CD14-positive monocyte (primary cell): ENCODE measurements around the gene PPEF1. TPM values are rescaled to one million over a fixed set of nuclear protein-coding genes. Genes with fewer than 3 reads are reported as not detected.

Experiments used
- DNase-seq, 3 donors: peaks; one replicate each; pipeline ENCODE4 v3.0.0-alpha.2; 2011 to 2022
- H2AFZ ChIP-seq: 2 replicates; pipeline ENCODE4 v1.6.0; 2012; ENCODE audit warnings: mild to moderate bottlenecking, low read depth, low read length, inconsistent platforms; ENCODE audit not compliant: insufficient read depth, poor library complexity, severe bottlenecking
- H3K27ac ChIP-seq, 2 donors: 1 replicate in 1 of 2; 2 replicates in 1 of 2; pipeline ENCODE4 v1.5.1; 2012 to 2013; ENCODE audit warnings: low read length in 2 of 2, control low read depth in 1 of 2, inconsistent platforms in 1 of 2, low read depth in 1 of 2, mild to moderate bottlenecking in 1 of 2
- H3K27me3 ChIP-seq, 2 donors: one replicate each; pipeline versions ENCODE4 v1.6.0 to v1.6.1; 2011 to 2013; ENCODE audit warnings: low read length in 2 of 2; ENCODE audit not compliant: control insufficient read depth in 2 of 2, insufficient read depth in 2 of 2
- H3K36me3 ChIP-seq, 2 donors: replicated peaks in 1 of 2; 1 replicate in 1 of 2; 2 replicates in 1 of 2; pipeline versions ENCODE4 v1.5.1 to v1.6.1; 2012 to 2013; ENCODE audit warnings: low read length in 2 of 2, control low read depth in 1 of 2, inconsistent platforms in 1 of 2, mild to moderate bottlenecking in 1 of 2; ENCODE audit not compliant: insufficient read depth in 2 of 2, control insufficient read depth in 1 of 2
- H3K4me1 ChIP-seq, 2 donors: 1 replicate in 1 of 2; 2 replicates in 1 of 2; pipeline versions ENCODE4 v1.5.1 to v1.6.1; 2012 to 2013; ENCODE audit warnings: low read length in 2 of 2, control low read depth in 1 of 2, inconsistent platforms in 1 of 2, mild to moderate bottlenecking in 1 of 2, moderate library complexity in 1 of 2; ENCODE audit not compliant: insufficient read depth in 2 of 2, control insufficient read depth in 1 of 2
- H3K4me2 ChIP-seq: replicated peaks from 2 replicates; pipeline ENCODE3; 2012; ENCODE audit warnings: low read length, moderate library complexity, mild to moderate bottlenecking; ENCODE audit not compliant: poor library complexity, severe bottlenecking; ENCODE audit errors: extremely low read depth
- H3K4me3 ChIP-seq, 3 experiments: fragments of 200-600 bp in 1 of 3; sonication (generic) in 1 of 3; replicated peaks in 1 of 3; 1 replicate in 2 of 3; 2 replicates in 1 of 3; pipeline ENCODE4 v1.5.1; 2011 to 2013; ENCODE audit warnings: low read length in 3 of 3, mild to moderate bottlenecking in 3 of 3, control low read depth in 2 of 3, low read depth in 2 of 3, inconsistent platforms in 1 of 3, moderate library complexity in 1 of 3
- H3K79me2 ChIP-seq: 2 replicates; pipeline ENCODE4 v1.6.0; 2012; ENCODE audit warnings: mild to moderate bottlenecking, control low read depth, inconsistent platforms, low read length, moderate library complexity; ENCODE audit not compliant: insufficient read depth
- H3K9ac ChIP-seq: 2 replicates; pipeline ENCODE4 v1.6.0; 2017; ENCODE audit warnings: low read length, mild to moderate bottlenecking; ENCODE audit not compliant: insufficient read depth, poor library complexity, severe bottlenecking
- H3K9me3 ChIP-seq, 2 donors: replicated peaks in 1 of 2; 1 replicate in 1 of 2; 2 replicates in 1 of 2; pipeline versions ENCODE4 v1.5.1 to v1.6.1; 2012 to 2013; ENCODE audit warnings: low read length in 2 of 2, control low read depth in 1 of 2; ENCODE audit not compliant: control insufficient read depth in 1 of 2, insufficient read depth in 1 of 2
- H4K20me1 ChIP-seq: 2 replicates; pipeline ENCODE4 v1.6.0; 2012; ENCODE audit warnings: mild to moderate bottlenecking, low read length, control low read depth, moderate library complexity; ENCODE audit not compliant: insufficient read depth
- H3K27ac Mint-ChIP-seq, 7 donors: one replicate each; pipeline ENCODE4 v1.8.0; 2020; ENCODE audit warnings: mild to moderate bottlenecking in 7 of 7, mixed read lengths in 7 of 7, moderate library complexity in 6 of 7, inconsistent platforms in 2 of 7
- H3K27me3 Mint-ChIP-seq, 3 donors: one replicate each; pipeline ENCODE4 v1.8.0; 2021 to 2022; ENCODE audit warnings: low read depth in 3 of 3, mild to moderate bottlenecking in 3 of 3, mixed read lengths in 3 of 3, moderate library complexity in 3 of 3, inconsistent platforms in 1 of 3
- H3K36me3 Mint-ChIP-seq, 2 donors: one replicate each; pipeline ENCODE4 v1.8.0; 2020; ENCODE audit warnings: mixed read lengths in 2 of 2, inconsistent platforms in 1 of 2, mild to moderate bottlenecking in 1 of 2
- H3K4me1 Mint-ChIP-seq: one replicate; pipeline ENCODE4 v1.8.0; 2020; ENCODE audit warnings: mild to moderate bottlenecking, mixed read lengths
- H3K4me3 Mint-ChIP-seq, 2 donors: one replicate each; pipeline ENCODE4 v1.8.0; 2020; ENCODE audit warnings: mild to moderate bottlenecking in 2 of 2, mixed read lengths in 2 of 2, moderate library complexity in 1 of 2
- H3K9me3 Mint-ChIP-seq, 7 donors: one replicate each; pipeline ENCODE4 v1.8.0; 2020 to 2022; ENCODE audit warnings: mixed read lengths in 7 of 7, mild to moderate bottlenecking in 6 of 7, moderate library complexity in 6 of 7, inconsistent platforms in 2 of 7
- CTCF ChIP-seq: fragments of 200-600 bp; IDR thresholded peaks from one replicate; pipeline ENCODE4 v1.8.0; 2022; ENCODE audit warnings: antibody characterized with exemption, mild to moderate bottlenecking
- WGBS: methylation state at CpG from one replicate; pipeline ENCODE4 v1.1.5; 2013; ENCODE audit warnings: missing lambda C conversion rate; ENCODE audit not compliant: insufficient coverage; 5-methylcytosine and 5-hydroxymethylcytosine counted together
- intact Hi-C, 2 donors: fragments of 100-400 bp; cut with micrococcal nuclease; formaldehyde crosslinking; loops; one replicate each; pipeline versions ENCODE4 v1.15.0 to v1.15.1; 2023
- polyA plus RNA-seq, 3 donors: library from polyadenylated mRNA; depleted of rRNA in 1 of 3; unstranded in 2 of 3; stranded (reverse) in 1 of 3; fragments of 300-500 nt in 2 of 3; fragments of >200 nt in 1 of 3; fragmentation: Illumina TruSeq in 2 of 3; gene quantifications; 1 replicate in 2 of 3; 2 replicates in 1 of 3; pipeline ENCODE4 v1.2.3, GENCODE V29; 2012 to 2021

PPEF1 gene
- polyA plus RNA-seq, 3 donors, result 0.26 to 0.32 TPM; not detected in 1

- peaks cover 0 to 7% (median 0%) of the 10 kb centered on the region in 7 donors for H3K9me3 Mint-ChIP-seq
- Histone ChIP-seq H3K4me3 (no peak overlapping the region), H3K27me3 (no peaks in the 10 kb centered on the region), H3K4me2 (no peak overlapping the region), H3K79me2 (no peaks in the 10 kb centered on the region), H3K36me3 (no peaks in the 10 kb centered on the region), H3K27ac (no peak overlapping the region), H3K9me3 (no peaks in the 10 kb centered on the region), H3K9ac (no peak overlapping the region), H4K20me1 (no peaks in the 10 kb centered on the region), H2AFZ (no peak overlapping the region), H3K4me1 (no peaks in the 10 kb centered on the region)
- H3K4me3 Mint-ChIP-seq, result no peak overlapping the region
- intact Hi-C loops, result no loop called here
- TF ChIP-seq CTCF, result no peak
- peak overlapping the region in 1 of 7 donors; percentile 71 for H3K27ac Mint-ChIP-seq
- H3K36me3 Mint-ChIP-seq, result no peaks in the 10 kb centered on the region
- no peaks in the 10 kb centered on the region for H3K4me1 Mint-ChIP-seq
- DNase-seq, result no peak
- WGBS, result 92% methylated on average over 4 of the region's 10 CpGs
- peaks cover 0 to 14% (median 1%) of the 10 kb centered on the region in 3 donors for H3K27me3 Mint-ChIP-seq
Measured at GRCh38 chrX:18871161-18871890, 163.9 kb downstream of the PPEF1 start.

GRCh38 chrX:18871970-18872369, 164.5 kb downstream of the PPEF1 start:
- H3K36me3 Mint-ChIP-seq, result no peaks in the 10 kb centered on the region
- H3K27ac ChIP-seq, result no peak overlapping the region
- peaks cover 0 to 7% (median 0%) of the 10 kb centered on the region in 7 donors for H3K9me3 Mint-ChIP-seq
- WGBS, result 100% methylated on average over 2 of the region's 12 CpGs
- no peaks in the 10 kb centered on the region for H3K9me3 ChIP-seq
- H3K4me1 Mint-ChIP-seq, result no peaks in the 10 kb centered on the region
- no peak overlapping the region for H2AFZ ChIP-seq
- no peaks in the 10 kb centered on the region for H3K79me2 ChIP-seq
- H3K27me3 ChIP-seq, result no peaks in the 10 kb centered on the region
- H3K36me3 ChIP-seq, result no peaks in the 10 kb centered on the region
- no peak overlapping the region for H3K4me3 Mint-ChIP-seq
- intact Hi-C loops, result no loop called here
- H3K27ac Mint-ChIP-seq, result no peak overlapping the region
- H3K27me3 Mint-ChIP-seq, result peaks cover 0 to 13% (median 1%) of the 10 kb centered on the region in 3 donors
- TF ChIP-seq CTCF, result no peak
- no peak overlapping the region for H3K4me2 ChIP-seq
- no peaks in the 10 kb centered on the region for H4K20me1 ChIP-seq
- no peak overlapping the region for H3K4me3 ChIP-seq
- DNase-seq, result no peak
- H3K4me1 ChIP-seq, result no peaks in the 10 kb centered on the region
- H3K9ac ChIP-seq, result no peak overlapping the region
